GM23338 (cell line): ENCODE measurements around the gene ATP5PO. TPM values are rescaled to one million over a fixed set of nuclear protein-coding genes. Genes with fewer than 3 reads are reported as not detected.

Experiments
- ATAC-seq: fragments of 200-7000 bp; cut with Tn5 transposase; 3 replicates; pipeline ENCODE4 v1.9.1; 2020
- DNase-seq: peaks from one replicate; pipeline ENCODE4 v3.0.0-alpha.2; 2015; ENCODE audit warnings: low spot score
- H2AFZ ChIP-seq: fragments of 200-600 bp; sonication (generic); 2 replicates; pipeline ENCODE4 v1.8.0; 2016; ENCODE audit warnings: antibody characterized with exemption, mild to moderate bottlenecking, moderate library complexity
- H3F3A ChIP-seq: fragments of 200-600 bp; sonication (generic); replicated peaks from 2 replicates; pipeline ENCODE4 v1.8.0; 2017; ENCODE audit warnings: antibody characterized with exemption, mixed run types, low read depth
- H3K27ac ChIP-seq: fragments of 200-600 bp; sonication (generic); 2 replicates; pipeline ENCODE4 v1.6.1; 2016; ENCODE audit warnings: low read depth
- H3K27me3 ChIP-seq: fragments of 200-600 bp; sonication (generic); 2 replicates; pipeline ENCODE4 v1.8.0; 2016; ENCODE audit warnings: mild to moderate bottlenecking, mixed run types, moderate library complexity; ENCODE audit not compliant: insufficient read depth
- H3K36me3 ChIP-seq: fragments of 200-600 bp; sonication (generic); 2 replicates; pipeline ENCODE4 v1.8.0; 2016; ENCODE audit warnings: mild to moderate bottlenecking; ENCODE audit not compliant: insufficient read depth
- H3K4me1 ChIP-seq: fragments of 200-600 bp; sonication (generic); 2 replicates; pipeline ENCODE4 v1.8.0; 2016; ENCODE audit warnings: mild to moderate bottlenecking, moderate library complexity; ENCODE audit not compliant: insufficient read depth
- H3K4me2 ChIP-seq: fragments of 200-600 bp; sonication (generic); 2 replicates; pipeline ENCODE4 v1.7.1; 2017; ENCODE audit warnings: mixed run types
- H3K4me3 ChIP-seq: fragments of 200-600 bp; sonication (generic); 2 replicates; pipeline ENCODE4 v1.6.1; 2016; ENCODE audit warnings: mixed run types
- H3K79me2 ChIP-seq: fragments of 200-600 bp; sonication (generic); replicated peaks from 2 replicates; pipeline ENCODE4 v1.8.0; 2017; ENCODE audit warnings: mild to moderate bottlenecking; ENCODE audit not compliant: insufficient read depth
- H3K9me2 ChIP-seq: fragments of 200-600 bp; sonication (generic); 2 replicates; pipeline ENCODE4 v1.8.0; 2017; ENCODE audit not compliant: insufficient read depth
- H4K20me1 ChIP-seq: fragments of 200-600 bp; sonication (generic); replicated peaks from 2 replicates; pipeline ENCODE4 v1.8.0; 2017; ENCODE audit warnings: mild to moderate bottlenecking; ENCODE audit not compliant: insufficient read depth
- H3K27ac Mint-ChIP-seq: 2 replicates; pipeline ENCODE4 v1.8.0; 2020; ENCODE audit warnings: inconsistent platforms, mild to moderate bottlenecking, moderate library complexity, mixed read lengths
- H3K27me3 Mint-ChIP-seq: 3 replicates; pipeline ENCODE4 v1.8.0; 2022; ENCODE audit warnings: low read depth, mild to moderate bottlenecking, moderate library complexity, mixed read lengths, inconsistent platforms; ENCODE audit not compliant: insufficient read depth, poor library complexity
- H3K36me3 Mint-ChIP-seq: 3 replicates; pipeline ENCODE4 v1.8.0; 2021; ENCODE audit warnings: low read depth, mild to moderate bottlenecking, inconsistent platforms, moderate library complexity, mixed read lengths
- H3K4me1 Mint-ChIP-seq: 3 replicates; pipeline ENCODE4 v1.8.0; 2020; ENCODE audit warnings: mild to moderate bottlenecking, inconsistent platforms, mixed read lengths
- H3K4me3 Mint-ChIP-seq: 3 replicates; pipeline ENCODE4 v1.8.0; 2021; ENCODE audit warnings: moderate library complexity, mild to moderate bottlenecking, inconsistent platforms, mixed read lengths
- H3K9me3 Mint-ChIP-seq: 3 replicates; pipeline ENCODE4 v1.8.0; 2020; ENCODE audit warnings: moderate library complexity, mild to moderate bottlenecking, inconsistent platforms, mixed read lengths
- CREB1 ChIP-seq: fragments of 250-450 bp; sonication (Bioruptor Pico); IDR thresholded peaks from 2 replicates; pipeline ENCODE4 v1.5.0; 2020; ENCODE audit warnings: low read depth, mild to moderate bottlenecking, moderate library complexity
- EZH2 ChIP-seq: fragments of 200-600 bp; sonication (generic); IDR thresholded peaks from one replicate; pipeline ENCODE4 v1.8.0; 2017; ENCODE audit warnings: antibody characterized with exemption, mild to moderate bottlenecking, low read depth; ENCODE audit not compliant: unreplicated experiment
- EZH2phosphoT487 ChIP-seq: fragments of 200-600 bp; sonication (generic); IDR thresholded peaks from one replicate; pipeline ENCODE4 v1.8.1; 2018; ENCODE audit warnings: antibody characterized with exemption; ENCODE audit not compliant: unreplicated experiment
- JUNB ChIP-seq: IDR thresholded peaks from one replicate; pipeline ENCODE4 v1.6.1; 2016; ENCODE audit warnings: antibody characterized with exemption; ENCODE audit not compliant: unreplicated experiment
- NANOG ChIP-seq: IDR thresholded peaks from 2 replicates; pipeline ENCODE4 v1.6.1; 2016; ENCODE audit warnings: antibody characterized with exemption, borderline replicate concordance
- POLR2AphosphoS5 ChIP-seq: IDR thresholded peaks from 2 replicates; pipeline ENCODE4 v1.6.1; 2016; ENCODE audit warnings: antibody characterized with exemption, low read depth
- STAT1 ChIP-seq: IDR thresholded peaks from one replicate; pipeline ENCODE4 v1.6.1; 2016; ENCODE audit warnings: antibody characterized with exemption; ENCODE audit not compliant: unreplicated experiment
- ZNF114 ChIP-seq: fragments of 250-450 bp; sonication (Bioruptor Pico); IDR thresholded peaks from 2 replicates; pipeline ENCODE4 v1.5.0; 2020; ENCODE audit warnings: mild to moderate bottlenecking, moderate library complexity
- ZNF331 ChIP-seq: fragments of 250-450 bp; sonication (Bioruptor Pico); IDR thresholded peaks from 2 replicates; pipeline ENCODE4 v1.5.0; 2020; ENCODE audit warnings: low read depth, mild to moderate bottlenecking, moderate library complexity
- ZNF462 ChIP-seq: fragments of 250-450 bp; sonication (Bioruptor Pico); IDR thresholded peaks from 2 replicates; pipeline ENCODE4 v1.5.0; 2020; ENCODE audit warnings: mild to moderate bottlenecking, moderate library complexity
- polyA plus RNA-seq: library from polyadenylated mRNA; unstranded; fragments of >200 nt; fragmentation: Nextera tagmentation; extraction: Ambion mirVana; gene quantifications from 2 replicates; pipeline ENCODE4 v1.2.1, GENCODE V29; 2016
- total RNA-seq: library from RNA; depleted of rRNA; stranded (reverse); fragments of >200 nt; shearing (Covaris generic); gene quantifications from 2 replicates; pipeline ENCODE4 v1.2.3, GENCODE V29; 2014
- TF ChIP-seq, protein P1 (sequence below), 2 experiments: fragments of 200-600 bp in 1 of 2; sonication (generic) in 1 of 2; conservative IDR thresholded peaks; 2 replicates each; pipeline versions ENCODE4 v1.5.1 to v1.6.1; 2016 to 2017; ENCODE audit warnings: antibody characterized with exemption in 2 of 2, low read depth in 2 of 2, mild to moderate bottlenecking in 2 of 2, moderate library complexity in 1 of 2
- TF ChIP-seq, protein P2 (sequence below): IDR thresholded peaks from 2 replicates; pipeline ENCODE4 v1.6.1; 2016; ENCODE audit warnings: antibody characterized with exemption
- TF ChIP-seq, protein P3 (sequence below): IDR thresholded peaks from one replicate; pipeline ENCODE4 v1.6.1; 2018; ENCODE audit warnings: antibody characterized with exemption; ENCODE audit not compliant: unreplicated experiment

ATP5PO gene
- total and polyA plus RNA-seq, 2 experiments from 2014 or later: 244 to 522 TPM

DNA sequence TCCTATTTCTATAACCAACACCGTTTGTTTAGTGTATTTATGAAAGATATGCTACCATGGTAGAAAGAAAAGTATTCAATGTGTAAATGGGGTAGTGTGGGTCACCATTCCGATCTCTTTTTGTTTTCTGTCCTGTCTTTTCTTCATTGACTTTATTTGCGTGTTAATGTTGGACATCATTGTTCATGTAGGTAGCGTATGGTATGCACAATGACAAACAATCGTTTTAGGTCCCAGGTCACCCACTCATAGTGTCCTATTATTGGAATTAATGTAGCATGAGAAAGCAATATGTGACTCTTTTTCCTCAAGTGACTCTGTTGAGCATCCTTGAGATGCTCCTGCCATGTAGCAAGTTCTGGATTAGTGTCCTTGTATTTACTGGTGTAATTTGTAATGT is 25.4 kb downstream of the ATP5PO start:
- H3K4me1 Mint-ChIP-seq: peaks cover 18% of the 10 kb centered on the region
- ATAC-seq (no peak), DNase-seq (no peak)
- H3K79me2 ChIP-seq: no peaks in the 10 kb centered on the region
- TF ChIP-seq, protein P1, sequence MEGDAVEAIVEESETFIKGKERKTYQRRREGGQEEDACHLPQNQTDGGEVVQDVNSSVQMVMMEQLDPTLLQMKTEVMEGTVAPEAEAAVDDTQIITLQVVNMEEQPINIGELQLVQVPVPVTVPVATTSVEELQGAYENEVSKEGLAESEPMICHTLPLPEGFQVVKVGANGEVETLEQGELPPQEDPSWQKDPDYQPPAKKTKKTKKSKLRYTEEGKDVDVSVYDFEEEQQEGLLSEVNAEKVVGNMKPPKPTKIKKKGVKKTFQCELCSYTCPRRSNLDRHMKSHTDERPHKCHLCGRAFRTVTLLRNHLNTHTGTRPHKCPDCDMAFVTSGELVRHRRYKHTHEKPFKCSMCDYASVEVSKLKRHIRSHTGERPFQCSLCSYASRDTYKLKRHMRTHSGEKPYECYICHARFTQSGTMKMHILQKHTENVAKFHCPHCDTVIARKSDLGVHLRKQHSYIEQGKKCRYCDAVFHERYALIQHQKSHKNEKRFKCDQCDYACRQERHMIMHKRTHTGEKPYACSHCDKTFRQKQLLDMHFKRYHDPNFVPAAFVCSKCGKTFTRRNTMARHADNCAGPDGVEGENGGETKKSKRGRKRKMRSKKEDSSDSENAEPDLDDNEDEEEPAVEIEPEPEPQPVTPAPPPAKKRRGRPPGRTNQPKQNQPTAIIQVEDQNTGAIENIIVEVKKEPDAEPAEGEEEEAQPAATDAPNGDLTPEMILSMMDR (conservative IDR thresholded peaks at IDR 0.05; ENCODE audit: low read depth in 2 of 2): no peak
- TF ChIP-seq ZNF462 (CRISPR knock-in tag): no peak
- no peak for TF ChIP-seq CREB1 (CRISPR knock-in tag)
- no peak for TF ChIP-seq EZH2phosphoT487
- no peak for TF ChIP-seq EZH2
- TF ChIP-seq JUNB: no peak
- no peak for TF ChIP-seq ZNF114 (CRISPR knock-in tag)
- TF ChIP-seq, protein P2, sequence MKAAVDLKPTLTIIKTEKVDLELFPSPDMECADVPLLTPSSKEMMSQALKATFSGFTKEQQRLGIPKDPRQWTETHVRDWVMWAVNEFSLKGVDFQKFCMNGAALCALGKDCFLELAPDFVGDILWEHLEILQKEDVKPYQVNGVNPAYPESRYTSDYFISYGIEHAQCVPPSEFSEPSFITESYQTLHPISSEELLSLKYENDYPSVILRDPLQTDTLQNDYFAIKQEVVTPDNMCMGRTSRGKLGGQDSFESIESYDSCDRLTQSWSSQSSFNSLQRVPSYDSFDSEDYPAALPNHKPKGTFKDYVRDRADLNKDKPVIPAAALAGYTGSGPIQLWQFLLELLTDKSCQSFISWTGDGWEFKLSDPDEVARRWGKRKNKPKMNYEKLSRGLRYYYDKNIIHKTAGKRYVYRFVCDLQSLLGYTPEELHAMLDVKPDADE: no peak
- TF ChIP-seq, protein P3, sequence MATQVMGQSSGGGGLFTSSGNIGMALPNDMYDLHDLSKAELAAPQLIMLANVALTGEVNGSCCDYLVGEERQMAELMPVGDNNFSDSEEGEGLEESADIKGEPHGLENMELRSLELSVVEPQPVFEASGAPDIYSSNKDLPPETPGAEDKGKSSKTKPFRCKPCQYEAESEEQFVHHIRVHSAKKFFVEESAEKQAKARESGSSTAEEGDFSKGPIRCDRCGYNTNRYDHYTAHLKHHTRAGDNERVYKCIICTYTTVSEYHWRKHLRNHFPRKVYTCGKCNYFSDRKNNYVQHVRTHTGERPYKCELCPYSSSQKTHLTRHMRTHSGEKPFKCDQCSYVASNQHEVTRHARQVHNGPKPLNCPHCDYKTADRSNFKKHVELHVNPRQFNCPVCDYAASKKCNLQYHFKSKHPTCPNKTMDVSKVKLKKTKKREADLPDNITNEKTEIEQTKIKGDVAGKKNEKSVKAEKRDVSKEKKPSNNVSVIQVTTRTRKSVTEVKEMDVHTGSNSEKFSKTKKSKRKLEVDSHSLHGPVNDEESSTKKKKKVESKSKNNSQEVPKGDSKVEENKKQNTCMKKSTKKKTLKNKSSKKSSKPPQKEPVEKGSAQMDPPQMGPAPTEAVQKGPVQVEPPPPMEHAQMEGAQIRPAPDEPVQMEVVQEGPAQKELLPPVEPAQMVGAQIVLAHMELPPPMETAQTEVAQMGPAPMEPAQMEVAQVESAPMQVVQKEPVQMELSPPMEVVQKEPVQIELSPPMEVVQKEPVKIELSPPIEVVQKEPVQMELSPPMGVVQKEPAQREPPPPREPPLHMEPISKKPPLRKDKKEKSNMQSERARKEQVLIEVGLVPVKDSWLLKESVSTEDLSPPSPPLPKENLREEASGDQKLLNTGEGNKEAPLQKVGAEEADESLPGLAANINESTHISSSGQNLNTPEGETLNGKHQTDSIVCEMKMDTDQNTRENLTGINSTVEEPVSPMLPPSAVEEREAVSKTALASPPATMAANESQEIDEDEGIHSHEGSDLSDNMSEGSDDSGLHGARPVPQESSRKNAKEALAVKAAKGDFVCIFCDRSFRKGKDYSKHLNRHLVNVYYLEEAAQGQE: no peak
- no peak for TF ChIP-seq POLR2AphosphoS5
- TF ChIP-seq STAT1: no peak
- no peak for TF ChIP-seq ZNF331 (CRISPR knock-in tag)
- TF ChIP-seq NANOG: no peak
- H3K36me3 ChIP-seq: no peaks in the 10 kb centered on the region
- H3F3A ChIP-seq: peaks cover 2% of the 10 kb centered on the region
- no peaks in the 10 kb centered on the region for H3K36me3 Mint-ChIP-seq
- H3K9me2 ChIP-seq: no peaks in the 10 kb centered on the region
- peaks cover 7% of the 10 kb centered on the region for H3K27me3 Mint-ChIP-seq
- no peak overlapping the region for H3K4me2 ChIP-seq
- no peak overlapping the region for H2AFZ ChIP-seq
- H3K4me3 ChIP-seq: no peak overlapping the region
- H3K27ac Mint-ChIP-seq: no peak overlapping the region
- no peaks in the 10 kb centered on the region for H3K9me3 Mint-ChIP-seq
- no peak overlapping the region for H3K27ac ChIP-seq
- H4K20me1 ChIP-seq: no peaks in the 10 kb centered on the region
- no peaks in the 10 kb centered on the region for H3K27me3 ChIP-seq
- peaks cover 11% of the 10 kb centered on the region for H3K4me1 ChIP-seq
- H3K4me3 Mint-ChIP-seq: no peak overlapping the region
